HEK293T (cell line): Measurements from ENCODE around the gene CARM1.

Experiments
- BHLHE40 ChIP-seq: fragments of 450-650 bp; IDR thresholded peaks from 2 replicates; pipeline ENCODE4 v1.6.1; 2016; ENCODE audit warnings: mild to moderate bottlenecking, moderate library complexity, borderline replicate concordance
- CTBP1 ChIP-seq: fragments of 450-650 bp; IDR thresholded peaks from 2 replicates; pipeline ENCODE4 v1.6.1; 2016; ENCODE audit warnings: borderline replicate concordance
- ELF4 ChIP-seq: fragments of 450-650 bp; IDR thresholded peaks from 2 replicates; pipeline ENCODE4 v1.6.1; 2017; ENCODE audit warnings: antibody characterized with exemption
- FOXA1 ChIP-seq: fragments of 450-650 bp; IDR thresholded peaks from 2 replicates; pipeline ENCODE4 v1.6.1; 2016; ENCODE audit warnings: mild to moderate bottlenecking
- FOXM1 ChIP-seq: fragments of 450-650 bp; IDR thresholded peaks from 2 replicates; pipeline ENCODE4 v1.6.1; 2017; ENCODE audit warnings: mild to moderate bottlenecking, borderline replicate concordance
- HDGF ChIP-seq: fragments of 450-650 bp; IDR thresholded peaks from 2 replicates; pipeline ENCODE4 v1.6.1; 2017; ENCODE audit warnings: antibody characterized with exemption, borderline replicate concordance
- L3MBTL2 ChIP-seq: fragments of 450-650 bp; conservative IDR thresholded peaks from 2 replicates; pipeline ENCODE4 v1.6.1; 2016; ENCODE audit warnings: mild to moderate bottlenecking
- PKNOX1 ChIP-seq: fragments of 450-650 bp; IDR thresholded peaks from 2 replicates; pipeline ENCODE4 v1.6.1; 2016
- SP1 ChIP-seq: fragments of 450-650 bp; IDR thresholded peaks from 2 replicates; pipeline ENCODE4 v1.6.1; 2017
- SUZ12 ChIP-seq: fragments of 450-650 bp; IDR thresholded peaks from 2 replicates; pipeline ENCODE4 v1.6.1; 2016; ENCODE audit warnings: mild to moderate bottlenecking
- TARDBP ChIP-seq: fragments of 450-650 bp; IDR thresholded peaks from 2 replicates; pipeline ENCODE4 v1.6.1; 2016
- ZNF384 ChIP-seq: fragments of 450-650 bp; IDR thresholded peaks from 2 replicates; pipeline ENCODE4 v1.6.1; 2016

- no peak for TF ChIP-seq SP1
- no peak for TF ChIP-seq HDGF
- no peak for TF ChIP-seq PKNOX1
- TF ChIP-seq BHLHE40, result no peak
- no peak for TF ChIP-seq FOXA1
- TF ChIP-seq FOXM1, result no peak
- TF ChIP-seq SUZ12, result no peak
- no peak for TF ChIP-seq TARDBP
- TF ChIP-seq ZNF384, result no peak
- TF ChIP-seq L3MBTL2, result no peak
- TF ChIP-seq ELF4, result no peak
- no peak for TF ChIP-seq CTBP1
Measured at GRCh38 chr19:10921199-10921909, 50.0 kb downstream of the CARM1 start.
